GM23338 (cell line): ENCODE data around the gene NUP214. TPM values are rescaled to one million over a fixed set of nuclear protein-coding genes. Genes with fewer than 3 reads are reported as not detected.
"Not testable (repeated sequence)": the region's sequence is repeated elsewhere in the genome, so short reads cannot be mapped to it uniquely, and the experiment has no call there.

Experiments
- ATAC-seq: fragments of 200-7000 bp; cut with Tn5 transposase; 3 replicates; pipeline ENCODE4 v1.9.1; 2020
- DNase-seq: peaks from one replicate; pipeline ENCODE4 v3.0.0-alpha.2; 2015; ENCODE audit warnings: low spot score
- H2AFZ ChIP-seq: fragments of 200-600 bp; sonication (generic); 2 replicates; pipeline ENCODE4 v1.8.0; 2016; ENCODE audit warnings: antibody characterized with exemption, mild to moderate bottlenecking, moderate library complexity
- H3F3A ChIP-seq: fragments of 200-600 bp; sonication (generic); replicated peaks from 2 replicates; pipeline ENCODE4 v1.8.0; 2017; ENCODE audit warnings: antibody characterized with exemption, mixed run types, low read depth
- H3K27ac ChIP-seq: fragments of 200-600 bp; sonication (generic); 2 replicates; pipeline ENCODE4 v1.6.1; 2016; ENCODE audit warnings: low read depth
- H3K27me3 ChIP-seq: fragments of 200-600 bp; sonication (generic); 2 replicates; pipeline ENCODE4 v1.8.0; 2016; ENCODE audit warnings: mild to moderate bottlenecking, mixed run types, moderate library complexity; ENCODE audit not compliant: insufficient read depth
- H3K36me3 ChIP-seq: fragments of 200-600 bp; sonication (generic); 2 replicates; pipeline ENCODE4 v1.8.0; 2016; ENCODE audit warnings: mild to moderate bottlenecking; ENCODE audit not compliant: insufficient read depth
- H3K4me1 ChIP-seq: fragments of 200-600 bp; sonication (generic); 2 replicates; pipeline ENCODE4 v1.8.0; 2016; ENCODE audit warnings: mild to moderate bottlenecking, moderate library complexity; ENCODE audit not compliant: insufficient read depth
- H3K4me2 ChIP-seq: fragments of 200-600 bp; sonication (generic); 2 replicates; pipeline ENCODE4 v1.7.1; 2017; ENCODE audit warnings: mixed run types
- H3K4me3 ChIP-seq: fragments of 200-600 bp; sonication (generic); 2 replicates; pipeline ENCODE4 v1.6.1; 2016; ENCODE audit warnings: mixed run types
- H3K79me2 ChIP-seq: fragments of 200-600 bp; sonication (generic); replicated peaks from 2 replicates; pipeline ENCODE4 v1.8.0; 2017; ENCODE audit warnings: mild to moderate bottlenecking; ENCODE audit not compliant: insufficient read depth
- H3K9me2 ChIP-seq: fragments of 200-600 bp; sonication (generic); 2 replicates; pipeline ENCODE4 v1.8.0; 2017; ENCODE audit not compliant: insufficient read depth
- H4K20me1 ChIP-seq: fragments of 200-600 bp; sonication (generic); replicated peaks from 2 replicates; pipeline ENCODE4 v1.8.0; 2017; ENCODE audit warnings: mild to moderate bottlenecking; ENCODE audit not compliant: insufficient read depth
- H3K27ac Mint-ChIP-seq: 2 replicates; pipeline ENCODE4 v1.8.0; 2020; ENCODE audit warnings: inconsistent platforms, mild to moderate bottlenecking, moderate library complexity, mixed read lengths
- H3K27me3 Mint-ChIP-seq: 3 replicates; pipeline ENCODE4 v1.8.0; 2022; ENCODE audit warnings: low read depth, mild to moderate bottlenecking, moderate library complexity, mixed read lengths, inconsistent platforms; ENCODE audit not compliant: insufficient read depth, poor library complexity
- H3K36me3 Mint-ChIP-seq: 3 replicates; pipeline ENCODE4 v1.8.0; 2021; ENCODE audit warnings: low read depth, mild to moderate bottlenecking, inconsistent platforms, moderate library complexity, mixed read lengths
- H3K4me1 Mint-ChIP-seq: 3 replicates; pipeline ENCODE4 v1.8.0; 2020; ENCODE audit warnings: mild to moderate bottlenecking, inconsistent platforms, mixed read lengths
- H3K4me3 Mint-ChIP-seq: 3 replicates; pipeline ENCODE4 v1.8.0; 2021; ENCODE audit warnings: moderate library complexity, mild to moderate bottlenecking, inconsistent platforms, mixed read lengths
- H3K9me3 Mint-ChIP-seq: 3 replicates; pipeline ENCODE4 v1.8.0; 2020; ENCODE audit warnings: moderate library complexity, mild to moderate bottlenecking, inconsistent platforms, mixed read lengths
- CREB1 ChIP-seq: fragments of 250-450 bp; sonication (Bioruptor Pico); IDR thresholded peaks from 2 replicates; pipeline ENCODE4 v1.5.0; 2020; ENCODE audit warnings: low read depth, mild to moderate bottlenecking, moderate library complexity
- ETS1 ChIP-seq: IDR thresholded peaks from 2 replicates; pipeline ENCODE4 v1.6.1; 2016; ENCODE audit warnings: antibody characterized with exemption
- EZH2 ChIP-seq: fragments of 200-600 bp; sonication (generic); IDR thresholded peaks from one replicate; pipeline ENCODE4 v1.8.0; 2017; ENCODE audit warnings: antibody characterized with exemption, mild to moderate bottlenecking, low read depth; ENCODE audit not compliant: unreplicated experiment
- EZH2phosphoT487 ChIP-seq: fragments of 200-600 bp; sonication (generic); IDR thresholded peaks from one replicate; pipeline ENCODE4 v1.8.1; 2018; ENCODE audit warnings: antibody characterized with exemption; ENCODE audit not compliant: unreplicated experiment
- JUNB ChIP-seq: IDR thresholded peaks from one replicate; pipeline ENCODE4 v1.6.1; 2016; ENCODE audit warnings: antibody characterized with exemption; ENCODE audit not compliant: unreplicated experiment
- NANOG ChIP-seq: IDR thresholded peaks from 2 replicates; pipeline ENCODE4 v1.6.1; 2016; ENCODE audit warnings: antibody characterized with exemption, borderline replicate concordance
- POLR2AphosphoS5 ChIP-seq: IDR thresholded peaks from 2 replicates; pipeline ENCODE4 v1.6.1; 2016; ENCODE audit warnings: antibody characterized with exemption, low read depth
- STAT1 ChIP-seq: IDR thresholded peaks from one replicate; pipeline ENCODE4 v1.6.1; 2016; ENCODE audit warnings: antibody characterized with exemption; ENCODE audit not compliant: unreplicated experiment
- ZNF114 ChIP-seq: fragments of 250-450 bp; sonication (Bioruptor Pico); IDR thresholded peaks from 2 replicates; pipeline ENCODE4 v1.5.0; 2020; ENCODE audit warnings: mild to moderate bottlenecking, moderate library complexity
- polyA plus RNA-seq: library from polyadenylated mRNA; unstranded; fragments of >200 nt; fragmentation: Nextera tagmentation; extraction: Ambion mirVana; gene quantifications from 2 replicates; pipeline ENCODE4 v1.2.1, GENCODE V29; 2016
- total RNA-seq: library from RNA; depleted of rRNA; stranded (reverse); fragments of >200 nt; shearing (Covaris generic); gene quantifications from 2 replicates; pipeline ENCODE4 v1.2.3, GENCODE V29; 2014
- TF ChIP-seq, protein P1 (sequence below): fragments of 250-450 bp; sonication (Bioruptor Pico); IDR thresholded peaks from 2 replicates; pipeline ENCODE4 v1.5.0; 2020; ENCODE audit warnings: mild to moderate bottlenecking, moderate library complexity

Gene NUP214
- total and polyA plus RNA-seq, 2 experiments from 2014 or later: 36.0 to 57.0 TPM

GRCh38 chr9:131204285-131204684, 78.9 kb downstream of the NUP214 start:
- H3K36me3 ChIP-seq: 0 out of 2 replicates have a peak, but pooled peaks cover 11% of the 10 kb centered on the region
- Mint-ChIP-seq H3K27me3 (peaks cover 1% of the 10 kb centered on the region), H3K4me3 (peak overlapping the region; percentile 26; the same call in 1 of the 3 replicates), H3K36me3 (peaks cover 54% of the 10 kb centered on the region), H3K9me3 (no peaks in the 10 kb centered on the region), H3K4me1 (peaks cover 17% of the 10 kb centered on the region), H3K27ac (peak overlapping the region; percentile 69)
- no peaks in the 10 kb centered on the region for H3K27me3 ChIP-seq
- no peaks in the 10 kb centered on the region for H3F3A ChIP-seq
- DNase-seq (peak; percentile 72), ATAC-seq (peak; percentile 91)
- H3K4me3 ChIP-seq: no peak overlapping the region; the same call in 1 of the 2 replicates
- peaks cover 8% of the 10 kb centered on the region for H3K4me1 ChIP-seq
- no peaks in the 10 kb centered on the region; the same call in 1 of the 2 replicates for H4K20me1 ChIP-seq
- H3K4me2 ChIP-seq: peak overlapping the region; percentile 40
- H3K79me2 ChIP-seq: no peaks in the 10 kb centered on the region
- no peak overlapping the region for H2AFZ ChIP-seq
- no peaks in the 10 kb centered on the region for H3K9me2 ChIP-seq
- no peak for TF ChIP-seq EZH2phosphoT487
- TF ChIP-seq STAT1: no peak
- peak; percentile 48; the same call in 1 of the 2 replicates for TF ChIP-seq NANOG
- no peak for TF ChIP-seq CREB1 (CRISPR knock-in tag)
- no peak for TF ChIP-seq JUNB
- peak overlapping the region; percentile 35; the same call in 1 of the 2 replicates for H3K27ac ChIP-seq

DNA sequence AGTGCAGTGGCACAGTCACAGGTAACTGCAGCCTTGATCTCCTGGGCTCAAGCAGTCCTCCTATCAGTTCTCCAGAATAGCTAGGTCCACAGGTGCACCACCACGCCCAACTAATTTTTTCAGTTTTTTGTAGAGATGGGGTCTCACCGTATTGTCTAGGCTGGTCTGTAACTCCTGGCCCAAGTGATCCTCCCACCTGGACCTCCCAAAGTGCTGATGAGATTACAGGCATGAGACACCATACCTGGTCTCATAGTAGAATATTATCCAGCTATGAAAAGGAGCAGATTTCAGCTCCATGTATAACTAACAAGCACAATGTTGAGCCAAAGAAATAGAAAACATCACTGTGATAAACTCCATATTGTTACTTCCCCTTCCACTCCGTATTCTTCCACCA, 81.1 kb downstream of the NUP214 start:
- no peaks in the 10 kb centered on the region; the same call in 1 of the 2 replicates for H4K20me1 ChIP-seq
- Mint-ChIP-seq H3K27me3 (peaks cover 1% of the 10 kb centered on the region), H3K4me1 (peaks cover 17% of the 10 kb centered on the region), H3K4me3 (no peak overlapping the region), H3K27ac (no peak overlapping the region), H3K36me3 (peaks cover 58% of the 10 kb centered on the region), H3K9me3 (no peaks in the 10 kb centered on the region; the same call in 2 of the 3 replicates)
- H3K79me2 ChIP-seq: no peaks in the 10 kb centered on the region
- ATAC-seq: no peak
- H3K4me3 ChIP-seq: no peak overlapping the region
- H3K9me2 ChIP-seq: no peaks in the 10 kb centered on the region
- no peak overlapping the region for H3K27ac ChIP-seq
- H3K4me2 ChIP-seq: no peak overlapping the region
- H3K4me1 ChIP-seq: peaks cover 8% of the 10 kb centered on the region
- no peaks in the 10 kb centered on the region for H3F3A ChIP-seq
- no peak for TF ChIP-seq ETS1
- TF ChIP-seq, protein P1, sequence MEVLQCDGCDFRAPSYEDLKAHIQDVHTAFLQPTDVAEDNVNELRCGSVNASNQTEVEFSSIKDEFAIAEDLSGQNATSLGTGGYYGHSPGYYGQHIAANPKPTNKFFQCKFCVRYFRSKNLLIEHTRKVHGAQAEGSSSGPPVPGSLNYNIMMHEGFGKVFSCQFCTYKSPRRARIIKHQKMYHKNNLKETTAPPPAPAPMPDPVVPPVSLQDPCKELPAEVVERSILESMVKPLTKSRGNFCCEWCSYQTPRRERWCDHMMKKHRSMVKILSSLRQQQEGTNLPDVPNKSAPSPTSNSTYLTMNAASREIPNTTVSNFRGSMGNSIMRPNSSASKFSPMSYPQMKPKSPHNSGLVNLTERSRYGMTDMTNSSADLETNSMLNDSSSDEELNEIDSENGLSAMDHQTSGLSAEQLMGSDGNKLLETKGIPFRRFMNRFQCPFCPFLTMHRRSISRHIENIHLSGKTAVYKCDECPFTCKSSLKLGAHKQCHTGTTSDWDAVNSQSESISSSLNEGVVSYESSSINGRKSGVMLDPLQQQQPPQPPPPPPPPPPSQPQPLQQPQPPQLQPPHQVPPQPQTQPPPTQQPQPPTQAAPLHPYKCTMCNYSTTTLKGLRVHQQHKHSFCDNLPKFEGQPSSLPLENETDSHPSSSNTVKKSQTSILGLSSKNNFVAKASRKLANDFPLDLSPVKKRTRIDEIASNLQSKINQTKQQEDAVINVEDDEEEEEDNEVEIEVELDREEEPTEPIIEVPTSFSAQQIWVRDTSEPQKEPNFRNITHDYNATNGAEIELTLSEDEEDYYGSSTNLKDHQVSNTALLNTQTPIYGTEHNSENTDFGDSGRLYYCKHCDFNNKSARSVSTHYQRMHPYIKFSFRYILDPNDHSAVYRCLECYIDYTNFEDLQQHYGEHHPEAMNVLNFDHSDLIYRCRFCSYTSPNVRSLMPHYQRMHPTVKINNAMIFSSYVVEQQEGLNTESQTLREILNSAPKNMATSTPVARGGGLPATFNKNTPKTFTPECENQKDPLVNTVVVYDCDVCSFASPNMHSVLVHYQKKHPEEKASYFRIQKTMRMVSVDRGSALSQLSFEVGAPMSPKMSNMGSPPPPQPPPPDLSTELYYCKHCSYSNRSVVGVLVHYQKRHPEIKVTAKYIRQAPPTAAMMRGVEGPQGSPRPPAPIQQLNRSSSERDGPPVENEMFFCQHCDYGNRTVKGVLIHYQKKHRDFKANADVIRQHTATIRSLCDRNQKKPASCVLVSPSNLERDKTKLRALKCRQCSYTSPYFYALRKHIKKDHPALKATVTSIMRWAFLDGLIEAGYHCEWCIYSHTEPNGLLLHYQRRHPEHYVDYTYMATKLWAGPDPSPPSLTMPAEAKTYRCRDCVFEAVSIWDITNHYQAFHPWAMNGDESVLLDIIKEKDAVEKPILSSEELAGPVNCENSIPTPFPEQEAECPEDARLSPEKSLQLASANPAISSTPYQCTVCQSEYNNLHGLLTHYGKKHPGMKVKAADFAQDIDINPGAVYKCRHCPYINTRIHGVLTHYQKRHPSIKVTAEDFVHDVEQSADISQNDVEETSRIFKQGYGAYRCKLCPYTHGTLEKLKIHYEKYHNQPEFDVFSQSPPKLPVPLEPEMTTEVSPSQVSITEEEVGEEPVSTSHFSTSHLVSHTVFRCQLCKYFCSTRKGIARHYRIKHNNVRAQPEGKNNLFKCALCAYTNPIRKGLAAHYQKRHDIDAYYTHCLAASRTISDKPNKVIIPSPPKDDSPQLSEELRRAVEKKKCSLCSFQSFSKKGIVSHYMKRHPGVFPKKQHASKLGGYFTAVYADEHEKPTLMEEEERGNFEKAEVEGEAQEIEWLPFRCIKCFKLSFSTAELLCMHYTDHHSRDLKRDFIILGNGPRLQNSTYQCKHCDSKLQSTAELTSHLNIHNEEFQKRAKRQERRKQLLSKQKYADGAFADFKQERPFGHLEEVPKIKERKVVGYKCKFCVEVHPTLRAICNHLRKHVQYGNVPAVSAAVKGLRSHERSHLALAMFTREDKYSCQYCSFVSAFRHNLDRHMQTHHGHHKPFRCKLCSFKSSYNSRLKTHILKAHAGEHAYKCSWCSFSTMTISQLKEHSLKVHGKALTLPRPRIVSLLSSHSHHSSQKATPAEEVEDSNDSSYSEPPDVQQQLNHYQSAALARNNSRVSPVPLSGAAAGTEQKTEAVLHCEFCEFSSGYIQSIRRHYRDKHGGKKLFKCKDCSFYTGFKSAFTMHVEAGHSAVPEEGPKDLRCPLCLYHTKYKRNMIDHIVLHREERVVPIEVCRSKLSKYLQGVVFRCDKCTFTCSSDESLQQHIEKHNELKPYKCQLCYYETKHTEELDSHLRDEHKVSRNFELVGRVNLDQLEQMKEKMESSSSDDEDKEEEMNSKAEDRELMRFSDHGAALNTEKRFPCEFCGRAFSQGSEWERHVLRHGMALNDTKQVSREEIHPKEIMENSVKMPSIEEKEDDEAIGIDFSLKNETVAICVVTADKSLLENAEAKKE: no peak
- TF ChIP-seq EZH2: no peak
- no peak for TF ChIP-seq POLR2AphosphoS5
- no peak for TF ChIP-seq CREB1 (CRISPR knock-in tag)
- no peak for TF ChIP-seq NANOG
- no peak for TF ChIP-seq ZNF114
- TF ChIP-seq EZH2phosphoT487: no peak
- peaks cover 7% of the 10 kb centered on the region; the same call in 1 of the 2 replicates for H3K36me3 ChIP-seq
- H2AFZ ChIP-seq: no peak overlapping the region
- DNase-seq: no peak
- no peaks in the 10 kb centered on the region for H3K27me3 ChIP-seq

DNA sequence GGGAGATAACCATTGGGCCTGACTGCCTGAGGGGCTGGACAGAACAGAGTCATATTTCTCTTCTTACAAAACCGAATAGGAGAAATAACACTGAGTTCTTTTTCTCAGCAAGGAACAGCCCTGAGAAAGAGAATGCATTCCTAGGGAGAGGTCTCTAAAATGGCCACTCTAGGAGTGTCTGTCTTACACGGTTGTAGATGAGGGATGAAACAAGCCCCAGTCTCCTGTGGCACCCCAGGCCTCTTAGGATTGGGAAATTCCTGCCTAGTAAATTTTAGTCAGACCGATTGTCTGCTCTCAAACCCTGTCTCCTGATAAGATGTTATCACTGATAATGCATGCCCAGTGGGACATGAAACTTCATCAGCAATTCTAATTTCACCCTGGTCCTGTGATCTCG, 86.5 kb downstream of the NUP214 start:
- H3K9me3 Mint-ChIP-seq, DNase-seq, H4K20me1 ChIP-seq, H3K4me1 ChIP-seq, ATAC-seq, H2AFZ ChIP-seq, H3K27me3 ChIP-seq, H3K27me3 Mint-ChIP-seq, H3K79me2 ChIP-seq, H3K4me3 Mint-ChIP-seq, H3K4me1 Mint-ChIP-seq, H3K9me2 ChIP-seq, H3K4me2 ChIP-seq, H3K27ac ChIP-seq, H3K36me3 ChIP-seq, H3F3A ChIP-seq, H3K4me3 ChIP-seq: not testable (repeated sequence)
- Mint-ChIP-seq H3K36me3 (peaks cover 49% of the 10 kb centered on the region), H3K27ac (peak overlapping the region; percentile 30; the same call in 1 of the 2 replicates)
